Measurements from ENCODE around the gene ARHGAP18. TPM values are rescaled to one million over a fixed set of nuclear protein-coding genes. Genes with fewer than 3 reads are reported as not detected.

The ARHGAP18 gene
- total RNA-seq, result 10 to 100 TPM; 30.4 to 56.8 (median 48.9) TPM

- Histone ChIP-seq H3K9me3 (no peaks in the 10 kb centered on the region), H3K27ac (peak within 1 kb of the TSS; percentile 70 to 89 (median 84)), H3K36me3 (peaks cover 0 to 6% (median 0%) of the 10 kb centered on the region in 4 donors), H3K4me3 (peak within 1 kb of the TSS; percentile 50 to 67 (median 58)), H3K27me3 (no peaks in the 10 kb centered on the region), H3K4me1 (peaks cover 2 to 29% (median 17%) of the 10 kb centered on the region in 4 donors)
- ATAC-seq (ENCODE audit: low FRiP score in 2 of 2) (peak; percentile 98), DNase-seq (peak; percentile 89 to 97)
- TF ChIP-seq POLR2A (IDR thresholded peaks at IDR 0.05) (peak in 3 of 4 donors; percentile 61 to 93 (median 85)), EP300 (IDR thresholded peaks at IDR 0.05) (no peak), POLR2AphosphoS5 (IDR thresholded peaks at IDR 0.05) (peak; percentile 79 to 94), CTCF (IDR thresholded peaks at IDR 0.05) (no peak)
- WGBS, 2 donors, result 0% methylated on average over 23 of the region's 23 CpGs
Measured at GRCh38 chr6:129709769-129710449, at the start of gene ARHGAP18. ARHGAP18 (minus strand) TSS chr6:129710177; CDS start chr6:129710136, 41 bp downstream.

- Histone ChIP-seq H3K4me1 (peaks cover 0 to 4% (median 1%) of the 10 kb centered on the region in 4 donors), H3K9me3 (no peaks in the 10 kb centered on the region), H3K4me3 (no peak overlapping the region), H3K36me3 (no peaks in the 10 kb centered on the region), H3K27me3 (no peaks in the 10 kb centered on the region), H3K27ac (no peak overlapping the region)
- 80 to 96% methylated on average over 1 of the region's 1 CpG for WGBS, 2 donors
- ATAC-seq (ENCODE audit: low FRiP score in 2 of 2) (no peak), DNase-seq (no peak)
- no peak for TF ChIP-seq POLR2A (IDR thresholded peaks at IDR 0.05)
- TF ChIP-seq CTCF (IDR thresholded peaks at IDR 0.05), result no peak
- TF ChIP-seq POLR2AphosphoS5 (IDR thresholded peaks at IDR 0.05), result no peak
- TF ChIP-seq EP300 (IDR thresholded peaks at IDR 0.05), result no peak
Measured at GRCh38 chr6:129755787-129756186, 45.8 kb upstream of the ARHGAP18 start.

GRCh38 chr6:129754750-129755149 lies 44.8 kb upstream of the ARHGAP18 start:
- Histone ChIP-seq H3K27me3 (no peaks in the 10 kb centered on the region), H3K4me3 (no peak overlapping the region), H3K27ac (no peak overlapping the region), H3K4me1 (peaks cover 6 to 11% (median 8%) of the 10 kb centered on the region in 4 donors), H3K9me3 (no peaks in the 10 kb centered on the region), H3K36me3 (no peaks in the 10 kb centered on the region)
- 82 to 83% methylated on average over 2 of the region's 2 CpGs for WGBS, 2 donors
- ATAC-seq (ENCODE audit: low FRiP score in 2 of 2) (no peak), DNase-seq (no peak)
- TF ChIP-seq POLR2AphosphoS5 (IDR thresholded peaks at IDR 0.05) (no peak), EP300 (IDR thresholded peaks at IDR 0.05) (no peak), CTCF (IDR thresholded peaks at IDR 0.05) (no peak), POLR2A (IDR thresholded peaks at IDR 0.05) (no peak)

- WGBS, 2 donors, result 96% methylated on average over 2 of the region's 2 CpGs
- TF ChIP-seq EP300 (IDR thresholded peaks at IDR 0.05), result no peak
- no peak for TF ChIP-seq POLR2A (IDR thresholded peaks at IDR 0.05)
- no peak for TF ChIP-seq CTCF (IDR thresholded peaks at IDR 0.05)
- TF ChIP-seq POLR2AphosphoS5 (IDR thresholded peaks at IDR 0.05), result no peak
- Histone ChIP-seq H3K9me3 (no peaks in the 10 kb centered on the region), H3K27ac (no peak overlapping the region), H3K4me1 (peaks cover 20 to 24% (median 21%) of the 10 kb centered on the region in 4 donors), H3K27me3 (no peaks in the 10 kb centered on the region), H3K36me3 (no peaks in the 10 kb centered on the region), H3K4me3 (no peak overlapping the region)
- no peak for DNase-seq
- ATAC-seq (ENCODE audit: low FRiP score in 2 of 2), result peak in 1 of 2 donors; percentile 63
Measured at GRCh38 chr6:129753422-129753821, 43.4 kb upstream of the ARHGAP18 start.

GRCh38 chr6:129751384-129751783 lies 41.4 kb upstream of the ARHGAP18 start:
- H3K27me3 ChIP-seq, result no peaks in the 10 kb centered on the region
- no peak for TF ChIP-seq CTCF (IDR thresholded peaks at IDR 0.05)
- no peak for TF ChIP-seq POLR2A (IDR thresholded peaks at IDR 0.05)
- TF ChIP-seq POLR2AphosphoS5 (IDR thresholded peaks at IDR 0.05), result no peak
- ATAC-seq (ENCODE audit: low FRiP score in 2 of 2) (no peak), DNase-seq (no peak)
- no peak overlapping the region for H3K27ac ChIP-seq
- 73 to 82% methylated on average over 1 of the region's 1 CpG for WGBS, 2 donors
- no peaks in the 10 kb centered on the region for H3K9me3 ChIP-seq
- H3K4me1 ChIP-seq, result peaks cover 25 to 29% (median 26%) of the 10 kb centered on the region in 4 donors
- H3K36me3 ChIP-seq, result no peaks in the 10 kb centered on the region
- H3K4me3 ChIP-seq, result no peak overlapping the region
